Tibial nerve (tissue), 4 donors: ENCODE data around the gene ARSD. TPM values are rescaled to one million over a fixed set of nuclear protein-coding genes. Genes with fewer than 3 reads are reported as not detected.

Source experiments
- DNase-seq, 2 donors: peaks; one replicate each; pipeline ENCODE4 v3.0.0-alpha.2; 2019; ENCODE audit warnings: low spot score in 2 of 2
- H3K27ac ChIP-seq, 4 donors: fragments of 200-600 bp; sonication (generic) in 3 of 4; one replicate each; pipeline ENCODE4 v1.5.1; 2017 to 2019; ENCODE audit warnings: mild to moderate bottlenecking in 1 of 4
- H3K27me3 ChIP-seq, 2 donors: fragments of 200-600 bp; sonication (generic) in 1 of 2; one replicate each; pipeline versions ENCODE4 v1.5.1 to v1.6.0; 2017 to 2019
- H3K36me3 ChIP-seq, 3 donors: fragments of 200-600 bp; sonication (generic); one replicate each; pipeline ENCODE4 v1.5.1; 2018 to 2019
- H3K4me1 ChIP-seq, 4 donors: fragments of 200-600 bp; sonication (generic) in 3 of 4; one replicate each; pipeline ENCODE4 v1.5.1; 2017 to 2019
- H3K4me3 ChIP-seq, 4 donors: fragments of 200-600 bp; sonication (generic) in 3 of 4; one replicate each; pipeline ENCODE4 v1.5.1; 2017 to 2019; ENCODE audit warnings: mild to moderate bottlenecking in 1 of 4, moderate library complexity in 1 of 4
- H3K9me3 ChIP-seq, 4 donors: fragments of 200-600 bp; sonication (generic) in 3 of 4; one replicate each; pipeline ENCODE4 v1.5.1; 2017 to 2019
- EP300 ChIP-seq, 2 donors: sonication (generic); formaldehyde crosslinking; IDR thresholded peaks; one replicate each; pipeline ENCODE4 v1.6.1; 2017; ENCODE audit warnings: antibody characterized with exemption in 2 of 2, mild to moderate bottlenecking in 1 of 2
- POLR2A ChIP-seq, 2 donors: fragments of 450-650 bp; IDR thresholded peaks; one replicate each; pipeline ENCODE4 v1.6.1; 2017; ENCODE audit warnings: antibody characterized with exemption in 2 of 2, mild to moderate bottlenecking in 2 of 2, moderate library complexity in 2 of 2
- WGBS, 2 donors: methylation state at CpG; one replicate each; pipeline ENCODE4 v1.1.5; 2018; 5-methylcytosine and 5-hydroxymethylcytosine counted together
- total RNA-seq, 4 donors: library from RNA; depleted of rRNA; stranded (reverse); fragments of >200 nt; gene quantifications; one replicate each; pipeline ENCODE4 v1.1.0, GENCODE V29; 2016
- TF ChIP-seq, protein P1 (sequence below), 5 experiments: fragments of 200-600 bp in 3 of 5; fragments of 450-650 bp in 2 of 5; sonication (generic) in 3 of 5; IDR thresholded peaks; one replicate each; pipeline ENCODE4 v1.5.1; 2016 to 2019; ENCODE audit warnings: antibody characterized with exemption in 5 of 5, mild to moderate bottlenecking in 3 of 5, moderate library complexity in 2 of 5

ARSD gene
- total RNA-seq, 4 donors from 2014 or later = 17.1 to 28.6 (median 26.0) TPM

DNA sequence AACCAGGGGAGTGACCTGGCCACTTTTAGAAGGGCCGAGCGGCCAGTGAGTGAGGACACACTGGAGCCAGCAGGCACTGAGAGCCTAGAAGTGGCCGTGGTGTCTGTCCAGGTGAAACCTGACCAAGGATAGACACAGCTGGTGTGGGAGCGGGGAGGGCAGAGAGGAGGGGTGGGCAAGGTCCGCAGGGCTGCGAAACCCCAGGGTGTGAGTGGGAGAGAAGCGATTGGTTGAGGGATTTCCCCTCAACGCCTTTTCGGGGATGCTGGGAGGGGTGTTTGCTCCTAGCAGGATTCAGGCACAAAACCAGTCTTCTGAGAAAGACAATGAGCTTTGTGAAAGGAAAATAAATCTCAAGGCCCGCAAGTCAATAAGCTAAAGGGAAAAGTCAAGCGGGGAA, 33.2 kb upstream of the ARSD start:
- H3K9me3 ChIP-seq = no peaks in the 10 kb centered on the region
- no peaks in the 10 kb centered on the region for H3K27me3 ChIP-seq

GRCh38 chrX:2960861-2961515, 31.8 kb upstream of the ARSD start:
- WGBS, 2 donors = 84 to 90% methylated on average over 14 of the region's 14 CpGs
- H3K9me3 ChIP-seq = no peaks in the 10 kb centered on the region
- H3K27me3 ChIP-seq = no peaks in the 10 kb centered on the region

More for the DNA sequence above, 33.2 kb upstream of the ARSD start:
- no peak overlapping the region for H3K4me3 ChIP-seq
- H3K4me1 ChIP-seq = no peaks in the 10 kb centered on the region
- no peaks in the 10 kb centered on the region for H3K36me3 ChIP-seq
- no peak for DNase-seq
- no peak overlapping the region for H3K27ac ChIP-seq
- TF ChIP-seq EP300 (IDR thresholded peaks at IDR 0.05) (no peak), POLR2A (IDR thresholded peaks at IDR 0.05) (no peak)
- TF ChIP-seq, protein P1, sequence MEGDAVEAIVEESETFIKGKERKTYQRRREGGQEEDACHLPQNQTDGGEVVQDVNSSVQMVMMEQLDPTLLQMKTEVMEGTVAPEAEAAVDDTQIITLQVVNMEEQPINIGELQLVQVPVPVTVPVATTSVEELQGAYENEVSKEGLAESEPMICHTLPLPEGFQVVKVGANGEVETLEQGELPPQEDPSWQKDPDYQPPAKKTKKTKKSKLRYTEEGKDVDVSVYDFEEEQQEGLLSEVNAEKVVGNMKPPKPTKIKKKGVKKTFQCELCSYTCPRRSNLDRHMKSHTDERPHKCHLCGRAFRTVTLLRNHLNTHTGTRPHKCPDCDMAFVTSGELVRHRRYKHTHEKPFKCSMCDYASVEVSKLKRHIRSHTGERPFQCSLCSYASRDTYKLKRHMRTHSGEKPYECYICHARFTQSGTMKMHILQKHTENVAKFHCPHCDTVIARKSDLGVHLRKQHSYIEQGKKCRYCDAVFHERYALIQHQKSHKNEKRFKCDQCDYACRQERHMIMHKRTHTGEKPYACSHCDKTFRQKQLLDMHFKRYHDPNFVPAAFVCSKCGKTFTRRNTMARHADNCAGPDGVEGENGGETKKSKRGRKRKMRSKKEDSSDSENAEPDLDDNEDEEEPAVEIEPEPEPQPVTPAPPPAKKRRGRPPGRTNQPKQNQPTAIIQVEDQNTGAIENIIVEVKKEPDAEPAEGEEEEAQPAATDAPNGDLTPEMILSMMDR (IDR thresholded peaks at IDR 0.05) = no peak
- 69 to 73% methylated on average over 11 of the region's 11 CpGs for WGBS, 2 donors

DNA sequence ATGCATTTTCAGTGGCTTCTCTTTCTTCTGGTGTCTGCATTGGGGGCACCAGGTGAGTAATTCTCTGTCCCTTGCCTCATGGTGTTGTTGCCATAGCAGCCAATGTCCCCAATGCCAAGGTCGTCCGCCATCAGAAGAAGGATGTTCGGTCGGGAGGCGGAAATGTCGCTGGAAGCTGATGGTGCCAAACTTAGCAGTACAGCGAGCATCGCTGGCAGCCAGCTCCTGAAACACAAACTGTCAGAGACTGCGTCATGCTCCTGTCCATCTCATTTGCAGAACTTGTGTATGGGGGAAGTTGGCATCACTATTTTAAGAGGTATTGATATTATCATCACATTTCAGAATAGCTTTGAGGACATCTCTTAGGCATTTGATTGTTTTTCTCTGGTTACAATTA, 29.1 kb upstream of the ARSD start:
- no peaks in the 10 kb centered on the region for H3K27me3 ChIP-seq
- H3K4me3 ChIP-seq = no peak overlapping the region
- WGBS, 2 donors = 86 to 97% methylated on average over 6 to 9 of the region's 9 CpGs
- TF ChIP-seq EP300 (IDR thresholded peaks at IDR 0.05) (no peak), POLR2A (IDR thresholded peaks at IDR 0.05) (no peak)
- TF ChIP-seq, protein P1 (IDR thresholded peaks at IDR 0.05) = no peak
- DNase-seq = no peak
- no peaks in the 10 kb centered on the region for H3K36me3 ChIP-seq
- H3K4me1 ChIP-seq = no peaks in the 10 kb centered on the region
- no peaks in the 10 kb centered on the region for H3K9me3 ChIP-seq
- H3K27ac ChIP-seq = no peak overlapping the region

More at GRCh38 chrX:2960861-2961515, 31.8 kb upstream of the ARSD start:
- no peaks in the 10 kb centered on the region for H3K36me3 ChIP-seq
- no peaks in the 10 kb centered on the region for H3K4me1 ChIP-seq
- no peak for DNase-seq
- no peak overlapping the region for H3K27ac ChIP-seq
- no peak overlapping the region for H3K4me3 ChIP-seq
- TF ChIP-seq, protein P1 (IDR thresholded peaks at IDR 0.05) = no peak
- no peak for TF ChIP-seq POLR2A (IDR thresholded peaks at IDR 0.05)
- TF ChIP-seq EP300 (IDR thresholded peaks at IDR 0.05) = no peak

- no peak overlapping the region for H3K4me3 ChIP-seq
- no peaks in the 10 kb centered on the region for H3K27me3 ChIP-seq
- DNase-seq = no peak
- H3K27ac ChIP-seq = no peak overlapping the region
- H3K36me3 ChIP-seq = peaks cover 0 to 4% (median 0%) of the 10 kb centered on the region in 3 donors
- no peaks in the 10 kb centered on the region for H3K4me1 ChIP-seq
- TF ChIP-seq POLR2A (IDR thresholded peaks at IDR 0.05) = no peak
- TF ChIP-seq EP300 (IDR thresholded peaks at IDR 0.05) = no peak
- TF ChIP-seq, protein P1 (IDR thresholded peaks at IDR 0.05) = no peak
- 91 to 98% methylated on average over 4 of the region's 4 CpGs for WGBS, 2 donors
- H3K9me3 ChIP-seq = no peaks in the 10 kb centered on the region
Observed at GRCh38 chrX:2955838-2956237, 26.7 kb upstream of the ARSD start.

DNA sequence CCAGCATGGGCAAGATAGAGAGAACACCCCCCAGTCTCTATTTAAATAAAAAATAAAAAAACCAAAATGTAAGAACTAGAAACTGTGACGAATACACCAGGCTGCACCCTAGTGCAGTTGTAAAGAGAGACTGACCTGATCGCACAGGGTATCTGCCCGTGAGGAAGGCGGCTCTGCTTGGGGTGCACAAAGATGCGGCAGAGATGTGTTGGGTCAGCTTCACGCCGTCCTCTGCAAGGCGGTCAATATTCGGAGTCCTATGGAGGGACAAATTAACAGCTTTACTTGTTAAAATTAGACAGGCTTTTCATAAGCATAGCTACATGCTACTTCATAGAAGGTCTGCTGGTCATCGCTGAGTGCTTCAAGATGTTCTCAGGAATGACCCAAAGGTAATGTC, 26.1 kb upstream of the ARSD start:
- H3K4me3 ChIP-seq = no peak overlapping the region
- no peaks in the 10 kb centered on the region for H3K9me3 ChIP-seq
- peaks cover 0 to 7% (median 0%) of the 10 kb centered on the region in 3 donors for H3K36me3 ChIP-seq
- H3K4me1 ChIP-seq = no peaks in the 10 kb centered on the region
- WGBS, 2 donors = 97% methylated on average over 10 of the region's 10 CpGs
- TF ChIP-seq, protein P1 (IDR thresholded peaks at IDR 0.05) = no peak
- TF ChIP-seq POLR2A (IDR thresholded peaks at IDR 0.05) (no peak), EP300 (IDR thresholded peaks at IDR 0.05) (no peak)
- H3K27ac ChIP-seq = no peak overlapping the region
- DNase-seq = no peak
- no peaks in the 10 kb centered on the region for H3K27me3 ChIP-seq
